Measurements from ENCODE around the gene ZFAND3.
"Not testable (repeated sequence)": the region's sequence is repeated elsewhere in the genome, so short reads cannot be mapped to it uniquely, and the experiment has no call there.

ZFAND3 gene

GRCh38 chr6:37980222-37980595 lies 160.7 kb downstream of the ZFAND3 start:
- intact Hi-C loops (cut with DNase I): no loop called here

GRCh38 chr6:37981626-37982025 lies 162.1 kb downstream of the ZFAND3 start:
- intact Hi-C loops (cut with DNase I): no loop called here
- DNase-seq: no peak

More at GRCh38 chr6:37980222-37980595, 160.7 kb downstream of the ZFAND3 start:
- DNase-seq: no peak

GRCh38 chr6:37982317-37982716 lies 162.8 kb downstream of the ZFAND3 start:
- DNase-seq: no peak
- intact Hi-C loops (cut with DNase I): no loop called here

- DNase-seq: no peak
- intact Hi-C loops (cut with DNase I): no loop called here
Observed at GRCh38 chr6:37983720-37984501, 164.4 kb downstream of the ZFAND3 start.

- intact Hi-C loops (cut with DNase I): no loop called here
- DNase-seq: no peak
Observed at GRCh38 chr6:37984578-37984977, 165.1 kb downstream of the ZFAND3 start.

GRCh38 chr6:37985355-37985754 lies 165.8 kb downstream of the ZFAND3 start:
- intact Hi-C loops (cut with DNase I): no loop called here
- DNase-seq: no peak

GRCh38 chr6:37987018-37987417 lies 167.5 kb downstream of the ZFAND3 start:
- DNase-seq: peak in 2 of 42 donors; percentile 8 to 10
- intact Hi-C loops (cut with DNase I): no loop called here

GRCh38 chr6:37987559-37987958 lies 168.0 kb downstream of the ZFAND3 start:
- DNase-seq: no peak
- intact Hi-C loops (cut with DNase I): no loop called here

GRCh38 chr6:37988127-37988526 lies 168.6 kb downstream of the ZFAND3 start:
- intact Hi-C loops (cut with DNase I): no loop called here
- no peak for DNase-seq

GRCh38 chr6:37988696-37989095 lies 169.2 kb downstream of the ZFAND3 start:
- DNase-seq: no peak
- intact Hi-C loops (cut with DNase I): no loop called here

GRCh38 chr6:37990762-37991525 lies 171.4 kb downstream of the ZFAND3 start:
- DNase-seq: no peak
- intact Hi-C loops (cut with DNase I): no loop called here

- no peak for DNase-seq
- intact Hi-C loops (cut with DNase I): no loop called here
Observed at GRCh38 chr6:37992749-37993148, 173.2 kb downstream of the ZFAND3 start.

GRCh38 chr6:37993194-37993593 lies 173.7 kb downstream of the ZFAND3 start:
- DNase-seq; intact Hi-C loops (cut with DNase I): not testable (repeated sequence)

- intact Hi-C loops (cut with DNase I): no loop called here
- DNase-seq: no peak
Observed at GRCh38 chr6:37993596-37993995, 174.1 kb downstream of the ZFAND3 start.

- no peak for DNase-seq
- intact Hi-C loops (cut with DNase I): no loop called here
Observed at GRCh38 chr6:37994223-37994622, 174.7 kb downstream of the ZFAND3 start.

- intact Hi-C loops (cut with DNase I): no loop called here
Observed at GRCh38 chr6:37998366-37998765, 178.8 kb downstream of the ZFAND3 start.

GRCh38 chr6:38001386-38001785 lies 181.9 kb downstream of the ZFAND3 start:
- intact Hi-C loops (cut with DNase I): no loop called here
- DNase-seq: no peak

More at GRCh38 chr6:37998366-37998765, 178.8 kb downstream of the ZFAND3 start:
- no peak for DNase-seq

- DNase-seq: no peak
- intact Hi-C loops (cut with DNase I): no loop called here
Observed at GRCh38 chr6:38004908-38005307, 185.4 kb downstream of the ZFAND3 start.

- no peak for DNase-seq
- intact Hi-C loops (cut with DNase I): no loop called here
Observed at GRCh38 chr6:38011937-38012336, 192.4 kb downstream of the ZFAND3 start.

- DNase-seq: peak in 19 of 42 donors; percentile 3 to 58 (median 20)
- intact Hi-C loops (cut with DNase I): no loop called here
Observed at GRCh38 chr6:38012573-38012972, 193.0 kb downstream of the ZFAND3 start.

- DNase-seq: no peak
- intact Hi-C loops (cut with DNase I): no loop called here
Observed at GRCh38 chr6:38015341-38015740, 195.8 kb downstream of the ZFAND3 start.

Measured in head of caudate nucleus (tissue), 42 donors.